A549 (cell line): ENCODE results near the gene FGG. TPM values are rescaled to one million over a fixed set of nuclear protein-coding genes. Genes with fewer than 3 reads are reported as not detected.

Experiments used
- ATAC-seq, 2 experiments: fragments of 200-7000 bp in 1 of 2; fragments of >200 bp in 1 of 2; cut with Nextera tagmentation in 1 of 2; cut with Tn5 transposase in 1 of 2; 3 replicates each; pipeline versions ENCODE4 v1.8.0 to v1.9.1; 2018 to 2020; ENCODE audit warnings: mild to moderate bottlenecking in 1 of 2, moderate library complexity in 1 of 2
- CTCF ChIA-PET: fragments of 300-600 bp; sonication (Branson Sonifier 250); formaldehyde crosslinking; extraction: SDS; loops from one replicate; lab custom pipeline; 2021; ENCODE audit warnings: antibody characterized with exemption, inconsistent platforms; lab: Yijun Ruan, JAX
- POLR2A ChIA-PET: fragments of 350-600 bp; formaldehyde crosslinking; extraction: SDS; loops from one replicate; lab custom pipeline; 2021; ENCODE audit warnings: antibody characterized with exemption, inconsistent platforms; lab: Yijun Ruan, JAX
- DNase-seq, 2 experiments: peaks; one replicate each; pipeline versions ENCODE4 v3.0.0 to v3.0.0-alpha.2; 2011 to 2016; ENCODE audit warnings: low read depth in 1 of 2, low spot score in 1 of 2
- FAIRE-seq: peaks from 2 replicates; lab custom pipeline; 2011; peaks lifted over from hg19 to GRCh38; lab: Jason Lieb, UNC
- H3K27ac ChIP-seq, 2 experiments: fragments of >200 bp; sonication (Bioruptor Twin); formaldehyde crosslinking; 3 replicates each; pipeline ENCODE4 v1.5.1; 2016 to 2017
- H3K4me1 ChIP-seq: fragments of >200 bp; sonication (Bioruptor Twin); formaldehyde crosslinking; 3 replicates; pipeline ENCODE4 v1.6.1; 2016
- H3K4me2 ChIP-seq: fragments of >200 bp; sonication (Bioruptor Twin); formaldehyde crosslinking; 3 replicates; pipeline ENCODE4 v1.6.1; 2016
- H3K4me3 ChIP-seq: fragments of >200 bp; sonication (Bioruptor Twin); formaldehyde crosslinking; 3 replicates; pipeline ENCODE4 v1.5.1; 2016
- H3K9me3 ChIP-seq: fragments of >200 bp; sonication (Bioruptor Twin); formaldehyde crosslinking; 3 replicates; pipeline ENCODE4 v1.6.1; 2016
- CBX2 ChIP-seq: fragments of 200-600 bp; sonication (generic); IDR thresholded peaks from 2 replicates; pipeline ENCODE4 v1.6.1; 2016; ENCODE audit warnings: low read depth, mild to moderate bottlenecking, borderline replicate concordance
- CBX8 ChIP-seq: fragments of 200-600 bp; sonication (generic); IDR thresholded peaks from 2 replicates; pipeline ENCODE4 v1.6.1; 2016
- CEBPB ChIP-seq, 2 experiments: fragments of >200 bp in 1 of 2; sonication (Bioruptor Twin) in 1 of 2; formaldehyde crosslinking in 1 of 2; IDR thresholded peaks; 2 replicates each; pipeline ENCODE4 v1.6.1; 2012 to 2016
- CHD2 ChIP-seq: fragments of 150-350 bp; IDR thresholded peaks from 2 replicates; pipeline ENCODE4 v1.6.1; 2014; ENCODE audit warnings: low read length; ENCODE audit not compliant: partially characterized antibody
- EHF ChIP-seq: fragments of 250-450 bp; sonication (Bioruptor Pico); IDR thresholded peaks from 2 replicates; pipeline ENCODE4 v1.5.0; 2020; ENCODE audit warnings: mild to moderate bottlenecking
- FOSL2 ChIP-seq, 2 experiments: fragments of 450-650 bp in 1 of 2; fragments of >200 bp in 1 of 2; sonication (Bioruptor Twin) in 1 of 2; formaldehyde crosslinking; IDR thresholded peaks; 2 replicates each; pipeline versions ENCODE4 v1.5.0 to v1.6.1; 2016 to 2020; ENCODE audit warnings: mild to moderate bottlenecking in 1 of 2, moderate library complexity in 1 of 2
- GATA3 ChIP-seq: IDR thresholded peaks from 2 replicates; pipeline ENCODE4 v1.6.1; 2012; ENCODE audit warnings: borderline replicate concordance
- HEYL ChIP-seq: fragments of 250-450 bp; sonication (Bioruptor Pico); IDR thresholded peaks from 2 replicates; pipeline ENCODE4 v1.8.0; 2021; ENCODE audit warnings: mild to moderate bottlenecking, moderate library complexity
- HOXA7 ChIP-seq: fragments of 250-450 bp; sonication (Bioruptor Pico); IDR thresholded peaks from 2 replicates; pipeline ENCODE4 v1.5.0; 2020; ENCODE audit warnings: mild to moderate bottlenecking, moderate library complexity
- HOXB5 ChIP-seq: fragments of 250-450 bp; sonication (Bioruptor Pico); IDR thresholded peaks from 2 replicates; pipeline ENCODE4 v1.5.0; 2020; ENCODE audit warnings: mild to moderate bottlenecking, moderate library complexity
- JUNB ChIP-seq: fragments of >200 bp; sonication (Bioruptor Twin); formaldehyde crosslinking; IDR thresholded peaks from 2 replicates; pipeline ENCODE4 v1.6.1; 2016
- KDM1A ChIP-seq: fragments of 200-600 bp; sonication (generic); IDR thresholded peaks from 2 replicates; pipeline ENCODE4 v1.6.1; 2016; ENCODE audit warnings: low read depth, mild to moderate bottlenecking
- MAZ ChIP-seq: fragments of 150-350 bp; IDR thresholded peaks from 2 replicates; pipeline ENCODE4 v1.6.1; 2014; ENCODE audit warnings: antibody characterized with exemption, low read depth, low read length, borderline replicate concordance
- MYC ChIP-seq: IDR thresholded peaks from 2 replicates; pipeline ENCODE4 v1.6.1; 2012; ENCODE audit warnings: mild to moderate bottlenecking, inconsistent platforms, low read length, improper control_type of control experiment, borderline replicate concordance
- NFE2L2 ChIP-seq: fragments of 150-350 bp; conservative IDR thresholded peaks from 2 replicates; pipeline ENCODE4 v1.6.1; 2014; ENCODE audit warnings: low read length
- PHF8 ChIP-seq: fragments of 200-600 bp; sonication (generic); IDR thresholded peaks from 2 replicates; pipeline ENCODE4 v1.6.1; 2016; ENCODE audit warnings: low read depth, mild to moderate bottlenecking, antibody characterized with exemption, moderate library complexity, borderline replicate concordance
- POLR2AphosphoS2 ChIP-seq: conservative IDR thresholded peaks from 2 replicates; pipeline ENCODE4 v1.6.1; 2012; ENCODE audit warnings: low read length, improper control_type of control experiment, inconsistent platforms
- RARB ChIP-seq: fragments of 250-450 bp; sonication (Bioruptor Pico); IDR thresholded peaks from 2 replicates; pipeline ENCODE4 v1.8.0; 2021; ENCODE audit warnings: mild to moderate bottlenecking, moderate library complexity
- RCOR1 ChIP-seq: fragments of 150-350 bp; IDR thresholded peaks from 2 replicates; pipeline ENCODE4 v1.6.1; 2014; ENCODE audit warnings: antibody characterized with exemption, low read length, low read depth
- TFCP2L1 ChIP-seq: fragments of 250-450 bp; sonication (Bioruptor Pico); IDR thresholded peaks from 2 replicates; pipeline ENCODE4 v1.5.0; 2021; ENCODE audit warnings: mild to moderate bottlenecking
- TP53 ChIP-seq: fragments of 250-450 bp; sonication (Bioruptor Pico); IDR thresholded peaks from 2 replicates; pipeline ENCODE4 v1.5.0; 2021; ENCODE audit warnings: mild to moderate bottlenecking, moderate library complexity
- ZC3H11A ChIP-seq: fragments of 450-650 bp; IDR thresholded peaks from 2 replicates; pipeline ENCODE4 v1.6.1; 2014; ENCODE audit warnings: antibody characterized with exemption, mild to moderate bottlenecking
- ZNF302 ChIP-seq: fragments of 250-450 bp; sonication (Bioruptor Pico); IDR thresholded peaks from 2 replicates; pipeline ENCODE4 v1.9.0; 2021; ENCODE audit warnings: inconsistent platforms, mild to moderate bottlenecking, moderate library complexity
- WGBS: methylation state at CpG from one replicate; pipeline ENCODE4 v1.1.6; 2017; ENCODE audit errors: missing lambda C conversion rate; 5-methylcytosine and 5-hydroxymethylcytosine counted together
- polyA plus RNA-seq, 4 experiments: library from polyadenylated mRNA; depleted of rRNA in 3 of 4; stranded (reverse); fragments of >200 nt; fragmentation: RNase III in 1 of 4; extraction: RNeasy Plus Mini Kit Qiagen cat#74134 plus additional on column Dnase treatment in 1 of 4; gene quantifications; 2 replicates in 3 of 4; 3 replicates in 1 of 4; pipeline ENCODE4 v1.2.3, GENCODE V29; 2011 to 2017
- TF ChIP-seq, protein P1 (sequence below): fragments of >200 bp; sonication (Bioruptor Twin); formaldehyde crosslinking; IDR thresholded peaks from 3 replicates; pipeline ENCODE4 v1.6.1; 2016
- TF ChIP-seq, protein P2 (sequence below): fragments of 450-650 bp; IDR thresholded peaks from 2 replicates; pipeline ENCODE4 v1.6.1; 2014; ENCODE audit warnings: antibody characterized with exemption
- TF ChIP-seq, protein P3 (sequence below): fragments of 250-450 bp; sonication (Bioruptor Pico); IDR thresholded peaks from 2 replicates; pipeline ENCODE4 v1.5.0; 2020; ENCODE audit warnings: low read depth, mild to moderate bottlenecking, moderate library complexity
- TF ChIP-seq, protein P4 (sequence below): IDR thresholded peaks from 2 replicates; pipeline ENCODE4 v1.6.1; 2012
- TF ChIP-seq, protein P5 (sequence below): IDR thresholded peaks from 2 replicates; pipeline ENCODE4 v1.6.1; 2012
- TF ChIP-seq, protein P6 (sequence below): fragments of >200 bp; sonication (Bioruptor Twin); formaldehyde crosslinking; IDR thresholded peaks from 3 replicates; pipeline ENCODE4 v1.5.1; 2016

The FGG gene
- polyA plus RNA-seq, 2 of the 4 experiments (the other 2 are of a cell fraction): 4.8 to 132 TPM

DNA sequence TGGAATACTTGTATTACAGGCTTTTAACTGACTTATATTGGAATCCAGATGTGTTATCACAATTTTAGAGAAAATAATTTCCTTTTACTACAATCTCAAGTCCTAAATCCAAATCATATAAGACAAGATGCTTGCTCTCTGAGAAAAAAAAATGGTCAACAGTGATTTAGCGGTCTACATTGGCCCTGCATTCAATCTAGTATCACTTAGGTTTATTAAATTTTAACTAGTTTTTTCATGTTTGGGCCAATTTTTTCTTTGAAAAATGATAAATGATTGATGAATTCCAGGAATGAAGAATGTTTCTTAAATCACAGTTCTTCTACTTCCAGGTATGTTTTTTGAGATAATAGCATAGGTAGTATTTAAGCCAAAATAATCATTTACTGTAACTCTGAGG is 2.8 kb upstream of the FGG start:
- POLR2A ChIA-PET: no interaction called here
- peaks cover 64% of the 10 kb centered on the region for H3K4me1 ChIP-seq
- TF ChIP-seq RARB (CRISPR knock-in tag) (no peak), POLR2AphosphoS2 (no peak), MAZ (no peak), JUNB (no peak), TFCP2L1 (CRISPR knock-in tag) (no peak), EHF (no peak), TP53 (CRISPR knock-in tag) (no peak), ZNF302 (CRISPR knock-in tag) (no peak), CHD2 (no peak), HEYL (CRISPR knock-in tag) (no peak), RCOR1 (no peak), NFE2L2 (no peak), CBX8 (no peak), ZC3H11A (no peak), FOSL2 (IDR thresholded peaks at IDR 0.05) (no peak), FOSL2 (CRISPR knock-in tag; IDR thresholded peaks at IDR 0.05) (no peak)
- TF ChIP-seq, protein P1, sequence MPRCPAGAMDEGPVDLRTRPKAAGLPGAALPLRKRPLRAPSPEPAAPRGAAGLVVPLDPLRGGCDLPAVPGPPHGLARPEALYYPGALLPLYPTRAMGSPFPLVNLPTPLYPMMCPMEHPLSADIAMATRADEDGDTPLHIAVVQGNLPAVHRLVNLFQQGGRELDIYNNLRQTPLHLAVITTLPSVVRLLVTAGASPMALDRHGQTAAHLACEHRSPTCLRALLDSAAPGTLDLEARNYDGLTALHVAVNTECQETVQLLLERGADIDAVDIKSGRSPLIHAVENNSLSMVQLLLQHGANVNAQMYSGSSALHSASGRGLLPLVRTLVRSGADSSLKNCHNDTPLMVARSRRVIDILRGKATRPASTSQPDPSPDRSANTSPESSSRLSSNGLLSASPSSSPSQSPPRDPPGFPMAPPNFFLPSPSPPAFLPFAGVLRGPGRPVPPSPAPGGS: no peak
- TF ChIP-seq, protein P2, sequence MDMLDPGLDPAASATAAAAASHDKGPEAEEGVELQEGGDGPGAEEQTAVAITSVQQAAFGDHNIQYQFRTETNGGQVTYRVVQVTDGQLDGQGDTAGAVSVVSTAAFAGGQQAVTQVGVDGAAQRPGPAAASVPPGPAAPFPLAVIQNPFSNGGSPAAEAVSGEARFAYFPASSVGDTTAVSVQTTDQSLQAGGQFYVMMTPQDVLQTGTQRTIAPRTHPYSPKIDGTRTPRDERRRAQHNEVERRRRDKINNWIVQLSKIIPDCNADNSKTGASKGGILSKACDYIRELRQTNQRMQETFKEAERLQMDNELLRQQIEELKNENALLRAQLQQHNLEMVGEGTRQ: no peak
- TF ChIP-seq, protein P3, sequence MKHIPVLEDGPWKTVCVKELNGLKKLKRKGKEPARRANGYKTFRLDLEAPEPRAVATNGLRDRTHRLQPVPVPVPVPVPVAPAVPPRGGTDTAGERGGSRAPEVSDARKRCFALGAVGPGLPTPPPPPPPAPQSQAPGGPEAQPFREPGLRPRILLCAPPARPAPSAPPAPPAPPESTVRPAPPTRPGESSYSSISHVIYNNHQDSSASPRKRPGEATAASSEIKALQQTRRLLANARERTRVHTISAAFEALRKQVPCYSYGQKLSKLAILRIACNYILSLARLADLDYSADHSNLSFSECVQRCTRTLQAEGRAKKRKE (CRISPR knock-in tag): no peak
- FAIRE-seq: no peak
- H3K27ac ChIP-seq: peak overlapping the region in 1 of 2 experiments; percentile 58; a peak in 4 of 6 replicates
- H3K9me3 ChIP-seq: no peaks in the 10 kb centered on the region
- no peak for DNase-seq
- peak overlapping the region; percentile 56 for H3K4me2 ChIP-seq
- CTCF ChIA-PET: interaction anchor here (1.0 to 2.3 kb wide), 3 partner anchors 12 to 63 kb away, joined by 4 to 11 read pairs (median 7); no protein-coding TSS in a partner anchor
- ATAC-seq: no peak
- 30% methylated on average over 1 of the region's 1 CpG for WGBS
- no peak overlapping the region for H3K4me3 ChIP-seq

DNA sequence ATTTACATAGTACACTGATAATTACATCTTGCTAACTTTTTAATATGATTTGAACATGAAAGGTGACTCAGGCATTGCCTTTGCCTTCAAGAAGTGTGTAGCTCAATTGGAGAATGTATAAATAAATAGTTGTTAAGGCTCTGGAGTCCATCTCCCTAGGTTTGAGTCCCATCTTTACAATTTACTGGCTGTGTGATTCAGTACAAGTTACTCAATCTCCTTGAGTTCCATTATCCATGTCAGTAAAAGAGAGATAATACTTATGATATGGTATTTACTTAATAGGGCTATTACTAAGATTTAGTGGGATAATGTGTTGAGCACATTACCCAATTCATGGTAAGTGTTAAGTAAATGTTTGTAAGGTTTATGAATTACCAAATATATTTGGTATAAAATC is 1.9 kb upstream of the FGG start:
- no peak overlapping the region for H3K4me3 ChIP-seq
- peak overlapping the region; percentile 56; the same call in 2 of the 3 replicates for H3K4me2 ChIP-seq
- ChIA-PET POLR2A (interaction anchor here (0.5 kb wide), 1 partner anchor 19 kb away, joined by 3 read pairs; no protein-coding TSS in a partner anchor), CTCF (interaction anchor here (0.9 to 2.3 kb wide), 5 partner anchors 11 to 62 kb away, joined by 3 to 11 read pairs (median 7); no protein-coding TSS in a partner anchor)
- H3K9me3 ChIP-seq: no peaks in the 10 kb centered on the region
- TF ChIP-seq PHF8 (no peak), HOXA7 (no peak), KDM1A (no peak), MYC (no peak), CEBPB (IDR thresholded peaks at IDR 0.05) (peak; percentile 30 to 31; a peak in 2 of 4 replicates), HOXB5 (CRISPR knock-in tag) (no peak), JUNB (no peak), ZC3H11A (no peak), CBX2 (no peak), GATA3 (peak; percentile 39; the same call in 1 of the 2 replicates), HEYL (CRISPR knock-in tag) (no peak)
- TF ChIP-seq, protein P4, sequence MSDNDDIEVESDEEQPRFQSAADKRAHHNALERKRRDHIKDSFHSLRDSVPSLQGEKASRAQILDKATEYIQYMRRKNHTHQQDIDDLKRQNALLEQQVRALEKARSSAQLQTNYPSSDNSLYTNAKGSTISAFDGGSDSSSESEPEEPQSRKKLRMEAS: no peak
- TF ChIP-seq, protein P5, sequence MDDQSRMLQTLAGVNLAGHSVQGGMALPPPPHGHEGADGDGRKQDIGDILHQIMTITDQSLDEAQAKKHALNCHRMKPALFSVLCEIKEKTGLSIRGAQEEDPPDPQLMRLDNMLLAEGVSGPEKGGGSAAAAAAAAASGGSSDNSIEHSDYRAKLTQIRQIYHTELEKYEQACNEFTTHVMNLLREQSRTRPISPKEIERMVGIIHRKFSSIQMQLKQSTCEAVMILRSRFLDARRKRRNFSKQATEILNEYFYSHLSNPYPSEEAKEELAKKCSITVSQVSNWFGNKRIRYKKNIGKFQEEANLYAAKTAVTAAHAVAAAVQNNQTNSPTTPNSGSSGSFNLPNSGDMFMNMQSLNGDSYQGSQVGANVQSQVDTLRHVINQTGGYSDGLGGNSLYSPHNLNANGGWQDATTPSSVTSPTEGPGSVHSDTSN: no peak
- TF ChIP-seq, protein P6, sequence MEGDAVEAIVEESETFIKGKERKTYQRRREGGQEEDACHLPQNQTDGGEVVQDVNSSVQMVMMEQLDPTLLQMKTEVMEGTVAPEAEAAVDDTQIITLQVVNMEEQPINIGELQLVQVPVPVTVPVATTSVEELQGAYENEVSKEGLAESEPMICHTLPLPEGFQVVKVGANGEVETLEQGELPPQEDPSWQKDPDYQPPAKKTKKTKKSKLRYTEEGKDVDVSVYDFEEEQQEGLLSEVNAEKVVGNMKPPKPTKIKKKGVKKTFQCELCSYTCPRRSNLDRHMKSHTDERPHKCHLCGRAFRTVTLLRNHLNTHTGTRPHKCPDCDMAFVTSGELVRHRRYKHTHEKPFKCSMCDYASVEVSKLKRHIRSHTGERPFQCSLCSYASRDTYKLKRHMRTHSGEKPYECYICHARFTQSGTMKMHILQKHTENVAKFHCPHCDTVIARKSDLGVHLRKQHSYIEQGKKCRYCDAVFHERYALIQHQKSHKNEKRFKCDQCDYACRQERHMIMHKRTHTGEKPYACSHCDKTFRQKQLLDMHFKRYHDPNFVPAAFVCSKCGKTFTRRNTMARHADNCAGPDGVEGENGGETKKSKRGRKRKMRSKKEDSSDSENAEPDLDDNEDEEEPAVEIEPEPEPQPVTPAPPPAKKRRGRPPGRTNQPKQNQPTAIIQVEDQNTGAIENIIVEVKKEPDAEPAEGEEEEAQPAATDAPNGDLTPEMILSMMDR: no peak
- peaks cover 64% of the 10 kb centered on the region for H3K4me1 ChIP-seq
- ATAC-seq (no peak), FAIRE-seq (no peak), DNase-seq (no peak)
- H3K27ac ChIP-seq: peak overlapping the region in 1 of 2 experiments; percentile 58; a peak in 2 of 6 replicates
